Measurements from ENCODE around the gene RANBP3.
"Not testable (repeated sequence)": the region's sequence is repeated elsewhere in the genome, so short reads cannot be mapped to it uniquely, and the experiment has no call there.

RANBP3 gene

DNA sequence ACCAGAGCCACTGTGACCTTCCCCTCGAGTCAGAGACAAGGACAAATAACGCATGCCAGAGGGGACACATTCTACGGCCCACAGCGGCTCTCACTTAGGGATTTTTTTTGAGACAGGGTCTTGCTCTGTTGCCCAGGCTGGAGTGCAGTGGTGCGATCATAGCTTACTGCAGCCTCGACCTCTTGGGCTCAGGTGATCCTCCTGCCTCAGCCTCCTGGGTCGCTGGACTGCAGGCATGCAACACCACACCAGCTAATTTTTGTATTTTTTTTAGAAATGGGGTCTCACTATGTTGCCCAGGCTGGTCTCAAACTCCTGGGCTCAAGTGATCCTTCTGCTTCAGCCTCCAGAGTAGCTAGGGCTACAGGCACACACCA, 28.1 kb upstream of the RANBP3 start:
- not testable (repeated sequence) for DNase-seq (ENCODE audit: low spot score)

DNA sequence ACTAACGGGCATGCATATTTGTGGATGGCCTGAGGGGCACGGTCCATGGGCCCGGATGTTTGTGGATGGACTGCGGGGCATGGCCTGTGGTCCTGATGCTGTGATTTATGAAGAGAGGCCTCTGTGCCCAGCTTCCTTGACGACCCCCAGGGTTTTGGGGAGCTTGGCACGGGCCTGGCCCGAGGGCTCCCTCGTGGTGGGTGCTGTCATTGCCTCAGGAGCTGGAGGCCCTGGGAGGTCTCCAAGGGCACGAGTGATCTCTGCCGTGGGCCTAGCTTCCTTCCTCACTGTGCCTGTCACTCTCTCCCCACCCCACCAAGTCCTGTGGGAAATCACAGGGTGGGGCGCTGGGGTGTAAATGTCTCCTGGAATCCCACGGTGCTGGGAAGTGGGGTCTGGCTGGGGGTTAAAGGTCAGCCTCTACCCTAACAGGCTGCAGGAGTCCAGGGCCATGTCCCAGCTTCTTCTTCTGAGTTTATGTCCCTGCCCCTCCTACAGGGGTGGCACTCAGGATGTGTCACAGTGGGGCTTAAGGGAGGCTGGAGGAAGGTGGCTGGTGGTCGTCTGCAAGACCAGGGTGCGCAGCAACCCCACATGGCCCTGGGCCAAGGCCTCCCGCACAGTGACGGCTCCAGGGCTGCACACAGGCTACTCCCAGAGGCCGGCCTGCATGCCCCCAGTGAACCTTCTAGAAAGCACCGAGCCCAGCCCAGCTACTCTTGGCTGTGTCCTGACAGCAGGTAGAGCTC, 27.6 kb upstream of the RANBP3 start:
- DNase-seq (ENCODE audit: low spot score) = no peak

DNA sequence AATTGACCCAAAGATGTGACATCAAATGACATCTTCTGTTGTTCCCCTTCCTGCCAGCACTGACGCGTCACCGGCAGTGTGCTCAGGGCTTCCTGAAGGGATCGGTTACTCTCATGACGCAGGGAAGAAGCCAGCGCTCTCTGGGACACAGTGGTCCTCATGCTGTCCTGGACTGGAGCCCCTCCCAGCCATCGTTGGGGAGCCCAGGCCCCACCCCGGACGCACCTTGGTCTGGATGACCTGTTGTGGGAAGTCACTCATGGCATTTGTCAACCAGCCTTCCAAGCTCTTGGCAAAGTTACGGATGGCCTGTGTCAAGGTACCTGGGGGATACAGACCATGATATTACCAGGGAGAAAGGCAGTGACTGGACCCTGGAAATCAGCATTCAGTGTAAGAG, 26.0 kb upstream of the RANBP3 start:
- DNase-seq (ENCODE audit: low spot score) = no peak

DNA sequence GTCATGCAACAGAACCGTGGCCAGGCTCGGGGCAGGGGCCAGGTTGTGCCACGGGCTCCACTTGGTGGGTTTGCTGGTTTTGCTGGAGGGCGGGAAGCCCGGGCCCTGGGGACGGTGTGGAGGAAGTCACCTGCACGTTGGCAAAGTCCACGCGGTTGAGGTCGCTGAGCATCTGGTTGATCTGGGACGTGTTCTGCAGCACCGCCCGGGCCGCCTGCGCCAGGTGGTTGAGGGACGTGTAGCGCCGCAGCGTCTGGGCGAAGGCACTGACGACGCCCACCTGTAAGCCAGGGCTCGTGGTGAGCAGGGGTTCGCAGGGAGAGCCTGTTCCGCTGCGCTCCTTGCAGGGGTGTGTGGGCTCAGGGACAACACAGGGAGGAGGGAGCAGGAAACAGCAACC, 24.7 kb upstream of the RANBP3 start:
- no peak for DNase-seq (ENCODE audit: low spot score)

DNA sequence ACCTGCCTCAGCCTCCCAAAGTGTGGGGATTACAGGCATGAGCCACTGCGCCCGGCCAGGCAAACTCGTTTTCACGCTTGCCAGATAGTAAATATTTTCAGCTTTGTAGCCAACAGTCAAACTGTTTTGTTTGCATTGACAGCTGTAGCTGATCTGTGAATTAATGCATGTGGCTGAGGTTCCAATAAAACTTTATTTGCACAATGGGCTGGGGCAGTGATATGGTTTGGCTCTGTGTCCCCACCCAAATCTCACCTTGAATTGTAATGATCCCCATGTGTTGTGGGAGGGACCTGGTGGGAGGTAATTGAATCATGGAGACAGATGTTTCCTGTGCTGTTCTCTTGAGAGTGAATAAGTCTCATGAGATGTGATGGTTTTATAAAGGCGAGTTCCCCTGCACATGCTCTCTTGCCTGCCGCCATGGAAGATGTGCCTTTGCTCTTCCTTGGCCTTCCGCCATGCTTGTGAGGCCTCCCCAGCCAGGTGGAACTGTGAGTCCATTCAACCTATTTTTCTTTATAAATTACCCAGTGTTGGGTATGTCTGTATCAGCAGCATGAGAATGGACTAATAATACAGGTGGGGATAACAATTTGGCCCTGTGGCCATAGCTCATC, 22.4 kb upstream of the RANBP3 start:
- no peak for DNase-seq (ENCODE audit: low spot score)

DNA sequence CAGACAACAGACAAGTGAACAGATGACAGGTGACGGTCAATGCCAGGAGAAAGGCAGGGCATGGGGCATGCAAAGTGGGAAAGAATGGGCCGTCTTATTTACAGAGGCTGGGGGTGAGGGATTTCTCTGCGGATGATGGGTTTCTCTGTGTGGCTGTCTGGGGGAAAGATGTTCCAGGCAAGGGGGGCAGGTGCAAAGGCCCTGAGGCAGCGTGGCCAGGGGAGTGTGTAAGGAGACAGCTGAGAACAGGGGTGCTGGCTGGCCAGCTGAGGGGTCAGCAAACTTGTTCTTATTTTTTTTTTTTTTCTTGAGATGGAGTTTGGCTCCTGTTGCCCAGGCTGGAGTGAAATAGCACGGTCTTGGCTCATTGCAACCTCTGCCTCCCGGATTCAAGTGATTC, 21.8 kb upstream of the RANBP3 start:
- DNase-seq (ENCODE audit: low spot score) = no peak

DNA sequence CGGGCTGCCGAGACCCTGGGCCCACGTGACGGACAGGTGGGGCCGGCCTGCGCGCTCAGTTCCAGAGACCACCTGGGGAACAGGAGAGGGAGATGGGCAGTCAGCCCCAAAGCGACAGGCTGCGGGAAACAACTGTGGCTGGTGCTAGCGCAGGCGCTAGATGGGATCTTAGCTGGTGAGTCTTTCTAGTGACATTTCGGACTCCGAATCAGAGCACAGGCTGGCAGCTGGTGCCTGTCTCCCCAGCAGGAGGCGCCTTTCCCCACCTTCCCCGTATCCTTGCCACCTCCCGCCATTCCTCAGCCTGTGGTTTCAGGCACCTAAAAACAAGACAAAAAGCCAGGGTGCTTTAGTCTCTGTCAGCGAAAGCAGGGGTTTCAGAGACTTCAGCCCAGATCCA, 19.4 kb upstream of the RANBP3 start:
- DNase-seq (ENCODE audit: low spot score) = no peak

DNA sequence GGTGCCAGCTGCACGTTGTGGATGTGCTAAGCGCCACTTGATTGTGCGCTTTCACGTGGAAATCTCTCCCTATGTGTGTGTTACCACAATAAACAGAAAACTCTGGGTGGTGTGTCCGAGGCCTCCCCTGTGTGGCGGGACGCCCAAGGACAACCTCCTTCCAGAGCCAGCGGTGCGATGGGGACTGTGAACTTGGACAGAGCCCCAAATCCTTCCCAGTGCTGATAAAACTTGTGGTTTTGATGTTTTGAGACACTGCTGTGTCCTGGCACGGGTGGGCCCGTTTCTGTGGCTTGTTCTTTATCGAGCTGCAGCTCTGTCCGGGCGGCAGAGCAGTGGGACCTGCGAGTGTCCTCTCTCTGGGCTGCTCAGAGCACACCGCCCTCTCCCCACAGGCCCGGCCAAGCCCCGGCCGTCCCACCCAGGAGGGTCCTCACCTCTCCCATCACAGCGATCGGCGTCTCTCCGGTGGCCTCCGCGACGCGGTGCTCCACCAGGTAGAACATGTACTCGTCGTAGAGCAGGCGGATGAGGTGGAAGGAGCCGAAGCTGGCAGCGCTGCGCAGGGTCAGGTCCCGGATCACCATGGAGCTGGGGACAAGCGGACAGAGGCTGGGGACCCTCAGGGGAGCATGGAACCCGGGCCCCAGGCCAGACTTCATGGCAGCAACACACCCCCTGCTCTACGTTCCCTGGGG, 18.8 kb upstream of the RANBP3 start:
- DNase-seq (ENCODE audit: low spot score) = no peak

DNA sequence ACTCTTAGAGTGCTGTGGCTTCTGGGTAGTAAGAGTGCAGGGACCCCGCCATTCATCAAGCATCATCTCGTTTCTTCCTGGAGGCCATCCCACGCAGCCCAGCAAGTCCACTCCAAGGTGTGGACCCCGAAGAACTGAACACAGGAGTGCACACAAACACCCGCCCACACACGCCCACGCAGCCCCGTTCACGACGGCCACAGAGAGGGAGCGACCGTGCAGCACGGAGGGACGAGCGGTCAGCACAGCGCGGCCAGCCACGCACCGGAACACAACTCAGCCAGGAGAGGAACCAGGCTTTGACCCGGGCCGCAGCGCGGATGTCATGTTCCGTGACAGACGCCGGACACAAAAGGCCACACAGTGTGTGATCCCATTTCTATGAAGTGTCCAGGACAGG, 18.2 kb upstream of the RANBP3 start:
- no peak for DNase-seq (ENCODE audit: low spot score)

DNA sequence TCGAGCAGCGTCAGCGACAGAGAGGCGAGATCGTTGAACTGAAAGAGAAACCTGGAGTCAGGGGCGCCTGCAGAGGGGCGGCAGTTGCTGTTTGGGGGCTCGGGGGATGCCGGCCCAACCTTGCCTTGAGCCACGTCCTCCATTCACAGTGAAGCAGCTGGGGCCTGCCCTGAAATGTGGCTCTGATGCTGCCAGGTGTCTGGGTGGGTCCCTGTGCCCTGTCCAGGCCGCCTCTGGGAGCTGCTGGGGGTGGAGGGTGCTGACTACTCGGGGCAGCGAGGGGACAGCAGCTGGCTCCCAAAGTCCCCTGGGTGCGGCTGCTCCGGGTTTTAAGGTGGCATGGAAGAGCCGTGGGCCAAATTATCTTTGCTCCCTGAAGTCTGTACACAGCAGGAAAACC, 17.7 kb upstream of the RANBP3 start:
- DNase-seq (ENCODE audit: low spot score) = no peak

DNA sequence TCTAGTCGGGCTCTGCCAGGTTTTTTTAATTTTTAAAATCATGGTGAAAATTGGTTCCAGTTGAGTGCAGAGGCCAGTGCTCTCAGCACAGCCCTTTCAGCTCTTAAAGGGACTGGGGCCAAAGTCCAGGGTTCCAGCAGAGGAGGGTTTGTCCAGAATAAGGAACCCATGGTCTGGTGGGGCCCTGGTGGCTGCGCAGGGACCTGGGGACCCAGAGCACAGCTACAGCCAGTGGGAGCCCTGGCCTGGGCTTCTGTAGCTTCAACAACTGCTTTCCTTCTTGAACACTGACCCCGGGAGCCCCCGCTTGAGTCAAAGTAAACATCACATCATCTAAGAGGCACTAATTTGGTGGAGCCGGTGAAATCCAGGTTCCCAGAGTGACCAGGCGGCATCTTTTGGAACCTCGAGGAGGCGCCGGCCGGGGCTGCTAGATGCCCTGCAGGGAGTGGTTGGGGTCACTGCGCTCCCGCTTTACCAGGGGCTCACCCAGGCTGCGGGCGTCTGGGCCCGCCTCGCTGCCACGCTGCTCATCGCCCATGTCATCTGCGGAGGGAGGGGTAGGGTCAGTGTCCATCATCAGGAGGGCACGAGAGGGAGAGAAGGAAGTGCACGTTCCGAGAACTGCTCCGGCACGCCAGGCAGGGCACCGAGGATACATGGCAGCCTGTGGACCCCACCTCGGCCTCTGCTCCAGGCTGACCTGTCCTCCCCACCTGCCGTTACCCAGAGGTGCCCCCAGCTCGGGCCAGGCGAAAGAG, 16.6 kb upstream of the RANBP3 start:
- no peak for DNase-seq (ENCODE audit: low spot score)

DNA sequence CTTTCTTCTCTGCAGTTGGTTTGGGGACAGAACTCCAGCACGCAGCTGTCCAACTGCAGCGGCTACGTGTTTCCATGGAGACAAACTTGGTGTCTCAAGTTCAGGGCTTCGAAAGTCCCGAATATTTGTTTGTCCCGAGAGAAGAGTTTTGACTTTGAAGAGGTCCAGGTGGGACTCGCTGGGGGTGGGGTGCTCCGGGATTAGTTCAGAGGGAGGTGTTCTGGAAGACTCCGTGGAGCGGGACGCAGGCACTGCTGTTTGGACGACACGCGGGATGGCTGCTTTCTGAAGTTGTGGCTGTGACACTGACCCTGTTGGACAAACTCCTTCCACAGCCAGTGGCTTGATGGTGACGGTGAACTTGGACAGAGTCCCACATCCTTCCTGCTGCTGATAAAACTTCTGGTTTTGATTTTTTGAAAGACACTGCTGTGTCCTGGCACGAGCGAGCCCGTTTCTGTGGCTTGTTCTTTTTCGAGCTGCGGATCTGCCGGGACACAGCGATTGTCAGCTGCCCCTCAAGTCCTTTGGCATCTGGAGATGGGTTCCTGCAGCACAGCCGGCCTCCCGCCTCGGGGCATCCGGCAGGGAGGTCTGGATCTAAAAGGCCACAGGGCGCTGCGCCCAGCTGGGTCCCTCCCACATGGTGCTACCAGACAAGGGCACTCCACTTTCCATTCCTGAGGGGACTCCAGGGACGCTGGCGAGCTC, 15.9 kb upstream of the RANBP3 start:
- no peak for DNase-seq (ENCODE audit: low spot score)

DNA sequence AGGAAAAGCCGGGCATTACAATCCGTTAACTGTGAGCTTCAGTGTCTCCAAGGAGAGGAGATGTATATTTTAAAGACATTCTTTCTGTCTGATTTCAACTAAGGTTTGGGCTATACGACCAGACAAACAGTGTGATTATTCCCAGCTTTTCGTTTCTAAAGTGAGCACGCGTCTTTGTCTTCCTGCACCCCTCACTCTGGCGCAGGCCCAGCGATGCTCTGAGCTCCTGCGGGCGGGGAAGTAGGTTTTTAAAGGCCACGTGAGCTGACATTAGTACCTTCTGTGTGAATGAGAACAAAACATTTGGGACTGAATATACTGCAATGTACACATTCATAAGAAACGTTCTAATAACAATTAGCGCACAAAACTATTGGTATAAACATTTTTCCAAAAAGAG, 15.3 kb upstream of the RANBP3 start:
- DNase-seq (ENCODE audit: low spot score) = no peak

DNA sequence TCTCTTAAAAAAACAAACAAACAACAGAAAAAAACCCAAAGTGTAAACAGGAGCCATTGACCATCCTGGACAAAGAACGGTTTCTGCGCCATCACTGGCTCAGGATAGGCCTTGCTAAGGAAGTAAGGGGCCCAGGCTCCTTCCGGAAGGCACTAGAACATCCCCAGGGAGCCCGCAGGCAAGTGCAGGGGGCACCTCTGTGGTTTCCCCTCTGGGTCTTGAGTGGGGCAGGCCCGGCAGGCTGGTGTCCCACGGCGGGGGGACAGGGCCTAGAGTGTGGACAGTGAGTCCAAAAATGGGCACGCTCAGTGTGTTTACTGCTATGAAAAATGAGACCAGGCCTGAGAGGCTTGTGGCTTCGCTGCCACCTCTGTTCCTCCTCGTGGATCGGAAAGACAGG, 14.8 kb upstream of the RANBP3 start:
- DNase-seq (ENCODE audit: low spot score) = no peak

DNA sequence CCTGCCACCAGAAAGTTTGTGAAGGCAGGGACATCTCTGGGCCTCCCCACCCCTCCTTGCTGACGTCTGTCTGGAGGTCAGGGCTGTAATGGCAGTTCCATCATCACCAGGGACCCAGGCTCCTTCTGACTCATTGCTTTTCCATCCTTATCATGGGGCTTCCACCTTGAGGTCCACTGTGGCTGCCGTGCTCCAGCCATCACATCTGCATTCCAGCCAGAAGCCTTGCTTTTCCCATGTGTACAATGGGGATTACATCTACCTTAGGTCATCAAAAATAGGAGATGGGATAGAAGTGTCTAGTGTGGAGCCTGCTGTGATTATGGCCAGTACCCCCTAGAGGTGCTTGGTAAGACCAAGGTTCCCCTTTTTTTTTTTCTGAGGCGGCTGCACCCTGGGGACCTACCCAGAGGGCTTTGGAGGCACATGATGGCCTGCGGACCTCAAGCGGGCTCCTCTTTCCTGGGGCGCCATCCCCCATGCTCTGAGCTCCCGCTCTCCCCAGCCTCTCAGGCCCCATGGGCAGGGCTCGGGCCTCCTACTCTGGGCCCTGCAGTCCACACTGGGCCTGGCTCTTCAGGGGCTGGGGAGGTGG, 13.4 kb upstream of the RANBP3 start:
- no peak for DNase-seq (ENCODE audit: low spot score)

DNA sequence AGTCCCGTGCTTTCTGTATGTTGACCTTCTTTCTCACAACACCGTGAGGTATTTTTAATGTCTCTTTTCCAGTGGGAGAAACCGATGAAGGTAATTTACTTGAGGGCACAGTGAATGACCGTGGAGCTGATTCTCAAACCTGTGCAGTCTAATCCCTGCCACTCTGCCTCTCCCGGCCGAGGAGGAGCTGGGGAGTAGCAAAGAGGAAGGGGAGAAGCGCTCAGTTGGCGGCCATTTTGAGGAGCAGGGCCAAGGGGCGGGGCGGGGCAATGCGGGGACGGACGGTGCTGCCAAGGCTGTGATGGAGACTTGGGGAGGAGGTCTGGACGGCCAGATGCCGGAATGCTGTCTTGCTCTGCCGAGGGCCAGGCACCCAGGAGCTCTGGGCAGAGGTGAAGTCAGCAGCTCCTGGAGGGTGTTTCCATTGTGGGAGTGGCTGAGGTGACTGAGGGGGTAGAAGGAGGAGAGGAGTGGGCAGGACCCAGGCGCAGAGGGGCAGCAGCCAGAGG, 12.4 kb upstream of the RANBP3 start:
- DNase-seq (ENCODE audit: low spot score) = no peak

DNA sequence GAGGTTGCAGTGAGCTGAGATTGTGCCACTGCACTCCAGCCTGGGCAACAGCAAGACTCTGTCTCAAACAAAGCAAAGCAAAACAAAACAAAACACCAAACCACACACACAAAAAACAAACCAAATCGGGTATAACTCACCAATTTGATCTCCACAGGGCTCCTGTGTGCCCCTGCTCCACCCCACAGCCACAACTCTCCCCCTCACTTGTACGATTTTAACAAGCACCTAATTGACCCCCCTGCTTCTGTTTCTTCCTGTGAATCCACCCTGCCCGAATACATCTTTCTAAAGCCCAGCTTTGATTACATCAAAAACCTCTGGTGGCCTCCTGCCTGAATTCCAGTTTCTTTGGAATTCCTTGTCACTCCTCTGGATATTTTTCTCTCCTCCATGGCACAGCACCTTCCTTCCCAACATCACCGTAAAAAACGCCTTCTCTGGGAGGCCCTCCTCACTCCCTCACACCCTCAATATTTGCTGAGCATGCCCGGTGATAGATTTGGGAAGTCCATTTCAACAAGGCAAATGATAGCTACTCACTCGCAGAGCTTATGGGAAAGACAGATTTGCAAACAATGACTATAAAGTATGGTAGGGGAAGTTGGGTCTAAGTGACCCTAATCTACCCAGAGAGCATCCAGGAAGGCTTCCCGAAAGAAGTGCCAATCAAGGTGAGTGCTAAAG, 11.6 kb upstream of the RANBP3 start:
- no peak for DNase-seq (ENCODE audit: low spot score)

DNA sequence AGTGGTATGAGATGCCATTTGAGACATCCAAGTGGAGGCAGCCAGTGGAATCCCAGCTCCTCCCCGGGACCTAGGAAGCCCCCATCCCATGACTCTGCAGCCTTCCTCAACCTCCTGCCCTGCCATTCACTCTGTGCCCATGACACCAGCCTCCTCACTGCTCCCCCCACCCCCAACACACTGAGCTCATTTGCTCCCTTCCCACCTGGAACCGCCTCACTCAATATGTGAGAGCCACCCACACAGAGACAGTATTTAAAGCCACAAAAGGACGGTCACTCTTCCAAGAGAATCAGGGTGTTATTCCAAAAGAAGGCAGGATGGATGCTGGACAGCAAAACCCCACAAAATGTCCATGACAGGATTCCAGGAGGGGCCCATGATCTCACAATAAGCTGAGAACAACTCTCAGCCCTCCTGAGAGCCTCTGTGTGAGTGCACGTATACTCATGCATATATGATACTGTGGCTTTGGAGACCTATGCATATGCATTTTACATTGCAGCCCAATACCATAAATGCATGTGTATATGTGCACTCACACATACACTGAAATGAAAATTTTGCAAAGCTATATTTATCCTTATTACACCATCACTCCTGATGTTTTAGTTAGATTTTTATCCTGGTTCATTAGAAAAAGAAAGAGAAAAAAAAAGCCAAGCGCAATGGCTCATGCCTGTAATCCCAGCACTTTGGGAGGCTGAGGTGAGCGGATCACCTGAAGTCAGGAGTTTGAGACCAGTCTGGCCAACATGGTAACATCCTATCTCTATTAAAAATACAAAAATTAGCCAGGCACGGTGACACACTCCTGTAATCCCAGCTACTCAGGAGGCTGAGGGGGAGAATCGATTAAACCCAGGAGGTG, 10.8 kb upstream of the RANBP3 start:
- DNase-seq (ENCODE audit: low spot score) = no peak

DNA sequence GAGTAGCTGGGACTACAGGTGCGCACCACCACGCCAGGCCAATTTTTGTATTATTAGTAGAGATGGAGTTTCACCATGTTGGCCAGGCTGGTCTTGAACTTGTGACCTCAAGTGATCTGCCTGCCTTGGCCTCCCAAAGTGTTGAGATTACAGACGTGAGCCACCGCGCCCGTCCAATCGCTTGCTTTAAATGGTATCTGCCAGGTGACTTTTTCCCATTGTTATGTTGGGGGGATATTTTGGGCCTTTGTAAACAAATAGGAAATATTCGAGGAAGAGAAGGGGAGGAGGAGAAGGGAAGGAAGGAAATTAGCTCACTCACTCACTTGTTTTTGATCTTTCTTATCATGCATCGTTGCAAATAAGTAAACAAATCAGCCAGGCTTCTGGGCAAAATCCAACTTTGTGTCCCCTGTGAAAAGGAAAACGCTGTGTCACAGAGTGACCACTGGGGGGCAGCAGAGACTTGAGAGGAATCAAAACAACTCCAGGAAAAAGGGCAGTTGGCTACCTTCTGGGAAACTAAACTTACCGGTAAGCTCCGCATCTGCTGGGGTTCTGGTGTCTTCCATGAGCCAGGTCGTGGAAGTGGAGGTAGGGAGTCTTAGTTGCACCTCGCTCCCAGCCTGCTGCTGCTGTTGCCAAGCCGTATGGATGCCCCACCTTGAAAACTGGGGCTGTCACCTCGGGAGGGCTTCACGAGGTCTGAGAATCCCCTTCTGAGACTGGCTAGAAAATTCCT, 9.3 kb upstream of the RANBP3 start:
- peak; percentile 89 for DNase-seq (ENCODE audit: low spot score)

All from Ammon's horn (tissue), 1 donor.